ENCODE data around the gene ARID3C.
"Not testable (repeated sequence)": the region's sequence is repeated elsewhere in the genome, so short reads cannot be mapped to it uniquely, and the experiment has no call there.

The ARID3C gene

DNA sequence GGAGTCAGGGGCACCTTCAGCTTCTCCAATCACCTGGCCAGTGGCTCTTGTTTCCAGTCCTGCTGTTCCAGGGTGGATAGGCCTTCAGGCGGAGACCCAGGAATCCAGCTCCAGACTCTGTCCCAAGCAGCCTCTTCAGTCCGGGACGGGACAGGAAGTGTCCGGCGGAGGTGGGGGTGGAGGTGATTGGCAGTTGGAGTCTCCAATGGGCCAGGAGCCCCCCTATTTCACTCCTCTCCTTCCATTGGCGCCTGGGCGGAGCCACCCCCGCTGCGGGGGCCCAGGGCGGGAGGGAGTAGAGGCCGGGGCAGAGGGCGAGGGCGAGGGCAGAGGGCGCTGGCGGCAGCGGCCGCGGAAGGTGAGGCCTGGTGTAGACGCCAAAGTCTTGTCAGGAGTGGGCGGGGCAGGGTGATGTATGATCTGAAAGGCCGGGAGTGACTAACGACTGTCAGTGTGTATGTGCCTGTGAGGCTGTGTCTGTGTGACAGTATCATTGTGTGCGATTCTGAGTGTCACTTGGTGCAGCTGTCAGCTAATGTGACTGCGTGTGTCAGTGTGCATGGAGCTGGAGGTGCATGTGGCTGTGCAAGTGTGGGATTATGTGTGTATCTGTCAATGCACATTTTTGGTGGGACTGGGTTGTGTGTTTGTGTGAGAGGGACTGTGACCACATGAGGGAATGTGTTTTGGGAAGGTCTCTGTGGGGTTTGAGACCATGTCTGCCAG is 23.2 kb upstream of the ARID3C start, which contains the start of gene IL11RA:
TSS of gene IL11RA (plus strand) at position 310 of the 726 bp plus-strand sequence. CDS start 3,033 bp downstream, outside the sequence.
- no peak for FAIRE-seq

- FAIRE-seq = no peak
These were observed 22.5 kb upstream of the ARID3C start for GRCh38 chr9:34651321-34651720.

- FAIRE-seq = no peak
These were observed 21.9 kb upstream of the ARID3C start for GRCh38 chr9:34650816-34651215.

GRCh38 chr9:34648673-34649072 is 19.8 kb upstream of the ARID3C start:
- FAIRE-seq = no peak

GRCh38 chr9:34647651-34648050 is 18.8 kb upstream of the ARID3C start:
- no peak for FAIRE-seq

GRCh38 chr9:34647084-34647403 is 18.2 kb upstream of the ARID3C start:
- FAIRE-seq = no peak

- FAIRE-seq = no peak
These were observed 17.6 kb upstream of the ARID3C start, which contains the start of gene GALT for GRCh38 chr9:34646211-34647083. TSS of gene GALT (plus strand) at chr9:34646675. CDS start at chr9:34646705, 30 bp downstream.

- no peak for FAIRE-seq
These were observed 16.0 kb upstream of the ARID3C start for GRCh38 chr9:34644766-34645314.

- FAIRE-seq = no peak
These were observed 13.8 kb upstream of the ARID3C start for GRCh38 chr9:34642679-34643078.

- FAIRE-seq = not testable (repeated sequence)
These were observed 10.5 kb upstream of the ARID3C start for GRCh38 chr9:34639322-34639721.

- FAIRE-seq = no peak
These were observed 9.2 kb upstream of the ARID3C start for GRCh38 chr9:34638138-34638445.

- no peak for FAIRE-seq
These were observed 8.7 kb upstream of the ARID3C start, which contains the start of gene SIGMAR1 for GRCh38 chr9:34637356-34638137. TSS of gene SIGMAR1 (minus strand) at chr9:34637787. CDS start at chr9:34637697, 90 bp downstream.

- FAIRE-seq = no peak
These were observed 8.0 kb upstream of the ARID3C start for GRCh38 chr9:34636791-34637355.

- no peak for FAIRE-seq
These were observed 6.7 kb upstream of the ARID3C start for GRCh38 chr9:34635556-34635955.

DNA sequence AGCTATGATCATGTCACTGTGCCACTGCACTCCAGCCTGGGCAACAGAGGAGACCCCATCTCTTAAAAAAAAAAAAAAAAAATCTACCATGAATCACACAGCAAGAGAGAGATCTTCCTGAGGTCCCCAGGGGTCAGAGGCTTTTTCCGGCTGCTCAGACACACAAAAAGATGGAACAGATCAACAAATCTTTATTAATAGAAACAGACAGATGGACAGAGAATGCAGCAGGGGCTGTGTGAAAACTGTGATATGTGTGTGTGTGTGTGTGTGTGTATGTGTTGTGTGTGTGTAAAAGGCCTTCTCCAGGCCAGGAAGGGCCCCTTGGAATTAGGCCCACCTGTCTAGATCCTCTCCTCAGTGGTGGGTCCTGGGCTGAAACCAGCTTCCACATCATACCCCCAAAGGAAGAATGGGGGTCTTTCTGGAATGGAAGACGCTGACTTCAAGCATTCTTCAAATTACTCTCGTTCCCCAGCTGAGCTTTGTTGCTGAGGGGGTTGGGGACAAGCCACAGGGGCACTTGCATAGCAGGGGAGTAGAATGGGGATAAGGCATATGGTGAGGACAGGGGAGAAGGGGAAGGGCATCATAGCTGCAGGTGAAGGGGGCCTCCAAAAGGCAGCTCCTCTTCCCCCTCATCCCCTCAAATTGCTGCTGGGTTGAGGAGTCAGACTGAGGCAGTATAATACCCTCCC is 5.8 kb upstream of the ARID3C start:
- FAIRE-seq = no peak

GRCh38 chr9:34633851-34634550 is 5.1 kb upstream of the ARID3C start:
- FAIRE-seq = no peak

- no peak for FAIRE-seq
These were observed 4.3 kb upstream of the ARID3C start for GRCh38 chr9:34633166-34633565.

- no peak for FAIRE-seq
These were observed 1.7 kb upstream of the ARID3C start for GRCh38 chr9:34630402-34631154.

DNA sequence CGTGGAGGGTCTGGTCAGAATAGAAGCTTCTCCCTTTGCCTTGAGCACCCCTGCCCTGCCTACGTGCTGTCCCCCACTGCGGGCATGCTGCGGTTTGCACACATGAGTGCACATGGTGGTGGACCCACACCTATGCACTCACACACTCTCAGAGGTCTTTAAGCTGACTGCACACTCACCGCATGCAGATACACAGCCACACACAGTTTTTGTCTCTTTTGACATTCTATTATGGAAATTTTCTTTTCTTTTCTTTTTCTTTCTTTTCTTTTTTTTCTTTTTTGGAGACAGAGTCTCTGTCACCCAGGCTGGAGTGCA is 584 bp upstream of the ARID3C start:
- no peak for FAIRE-seq

Measured in endometrium (tissue), 2 donors.